DND-41 (cell line): Measurements from ENCODE around the gene ELL.

Experiments
- ATAC-seq: fragments of 200-7000 bp; cut with Tn5 transposase; 3 replicates; pipeline ENCODE4 v1.9.1; 2021; ENCODE audit warnings: low read depth; ENCODE audit not compliant: insufficient read depth
- DNase-seq: peaks from one replicate; pipeline ENCODE4 v3.0.0-alpha.2; 2020
- H2AFZ ChIP-seq: 2 replicates; pipeline ENCODE4 v1.6.0; 2012; ENCODE audit warnings: low read depth, low read length
- H3K27ac ChIP-seq: 2 replicates; pipeline ENCODE4 v1.5.1; 2012; ENCODE audit warnings: low read length, inconsistent platforms
- H3K27me3 ChIP-seq: fragments of 200-600 bp; sonication (generic); 2 replicates; pipeline ENCODE4 v1.6.0; 2012; ENCODE audit warnings: low read length, mild to moderate bottlenecking, inconsistent platforms; ENCODE audit not compliant: insufficient read depth, poor library complexity
- H3K36me3 ChIP-seq: 2 replicates; pipeline ENCODE4 v1.5.1; 2012; ENCODE audit warnings: low read length, inconsistent platforms; ENCODE audit not compliant: insufficient read depth
- H3K4me1 ChIP-seq: 2 replicates; pipeline ENCODE4 v1.5.1; 2012; ENCODE audit warnings: mild to moderate bottlenecking, low read length; ENCODE audit not compliant: insufficient read depth
- H3K4me2 ChIP-seq: 2 replicates; pipeline ENCODE4 v1.6.0; 2012; ENCODE audit warnings: mild to moderate bottlenecking, moderate library complexity, low read length, inconsistent platforms; ENCODE audit not compliant: insufficient read depth
- H3K4me3 ChIP-seq, 2 experiments: fragments of 200-600 bp in 1 of 2; shearing (Covaris generic) in 1 of 2; 2 replicates each; pipeline ENCODE4 v1.5.1; 2012 to 2016; ENCODE audit warnings: inconsistent platforms in 2 of 2, low read length in 2 of 2, mild to moderate bottlenecking in 2 of 2, low read depth in 1 of 2, moderate library complexity in 1 of 2
- H3K79me2 ChIP-seq: 2 replicates; pipeline ENCODE4 v1.6.0; 2012; ENCODE audit warnings: low read length, inconsistent platforms; ENCODE audit not compliant: insufficient read depth
- H3K9ac ChIP-seq: 2 replicates; pipeline ENCODE4 v1.6.0; 2012; ENCODE audit warnings: low read depth, mild to moderate bottlenecking, inconsistent platforms, low read length, moderate library complexity
- H3K9me3 ChIP-seq: 2 replicates; pipeline ENCODE4 v1.5.1; 2012; ENCODE audit warnings: low read length, moderate library complexity, mild to moderate bottlenecking, inconsistent platforms; ENCODE audit not compliant: insufficient read depth, severe bottlenecking
- H4K20me1 ChIP-seq: 2 replicates; pipeline ENCODE4 v1.6.0; 2012; ENCODE audit warnings: low read length; ENCODE audit not compliant: insufficient read depth
- EZH2 ChIP-seq: IDR thresholded peaks from 3 replicates; pipeline ENCODE4 v1.6.1; 2012; ENCODE audit warnings: borderline replicate concordance, low read depth, mild to moderate bottlenecking, moderate library complexity, low read length, inconsistent platforms; ENCODE audit not compliant: severe bottlenecking
- TF ChIP-seq, protein P1 (sequence below): IDR thresholded peaks from 2 replicates; pipeline ENCODE4 v1.5.1; 2012; ENCODE audit warnings: borderline replicate concordance, low read length, moderate library complexity, mild to moderate bottlenecking; ENCODE audit not compliant: poor library complexity, severe bottlenecking; ENCODE audit errors: extremely low read depth

The ELL gene

GRCh38 chr19:18488838-18489626, 32.8 kb downstream of the ELL start:
- Histone ChIP-seq H3K27ac (no peak overlapping the region), H3K4me3 (no peak overlapping the region), H3K27me3 (no peaks in the 10 kb centered on the region), H3K79me2 (peaks cover 90% of the 10 kb centered on the region), H3K36me3 (no peaks in the 10 kb centered on the region), H3K9ac (no peak overlapping the region), H3K9me3 (no peaks in the 10 kb centered on the region), H4K20me1 (peaks cover 92% of the 10 kb centered on the region), H2AFZ (no peak overlapping the region), H3K4me1 (no peaks in the 10 kb centered on the region), H3K4me2 (no peak overlapping the region)
- ATAC-seq, result no peak
- TF ChIP-seq, protein P1, sequence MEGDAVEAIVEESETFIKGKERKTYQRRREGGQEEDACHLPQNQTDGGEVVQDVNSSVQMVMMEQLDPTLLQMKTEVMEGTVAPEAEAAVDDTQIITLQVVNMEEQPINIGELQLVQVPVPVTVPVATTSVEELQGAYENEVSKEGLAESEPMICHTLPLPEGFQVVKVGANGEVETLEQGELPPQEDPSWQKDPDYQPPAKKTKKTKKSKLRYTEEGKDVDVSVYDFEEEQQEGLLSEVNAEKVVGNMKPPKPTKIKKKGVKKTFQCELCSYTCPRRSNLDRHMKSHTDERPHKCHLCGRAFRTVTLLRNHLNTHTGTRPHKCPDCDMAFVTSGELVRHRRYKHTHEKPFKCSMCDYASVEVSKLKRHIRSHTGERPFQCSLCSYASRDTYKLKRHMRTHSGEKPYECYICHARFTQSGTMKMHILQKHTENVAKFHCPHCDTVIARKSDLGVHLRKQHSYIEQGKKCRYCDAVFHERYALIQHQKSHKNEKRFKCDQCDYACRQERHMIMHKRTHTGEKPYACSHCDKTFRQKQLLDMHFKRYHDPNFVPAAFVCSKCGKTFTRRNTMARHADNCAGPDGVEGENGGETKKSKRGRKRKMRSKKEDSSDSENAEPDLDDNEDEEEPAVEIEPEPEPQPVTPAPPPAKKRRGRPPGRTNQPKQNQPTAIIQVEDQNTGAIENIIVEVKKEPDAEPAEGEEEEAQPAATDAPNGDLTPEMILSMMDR, result peak; percentile 39
- TF ChIP-seq EZH2, result no peak
- DNase-seq, result no peak

DNA sequence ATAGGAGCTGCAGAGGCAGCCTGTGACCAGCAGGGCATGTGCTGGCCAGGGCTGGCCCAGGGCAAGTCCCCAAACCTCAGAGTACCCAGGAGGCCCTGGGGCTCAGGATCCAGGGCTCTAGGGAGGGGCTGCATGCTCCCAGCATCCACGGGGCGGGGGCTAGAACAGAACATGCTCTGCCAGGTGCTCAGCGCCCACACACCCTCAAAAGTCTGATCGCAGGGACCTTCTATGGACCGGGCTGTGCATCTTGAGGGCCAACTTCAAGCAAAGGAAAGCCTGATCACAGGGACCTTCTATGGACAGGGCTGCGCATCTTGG, 33.5 kb downstream of the ELL start:
- Histone ChIP-seq H3K4me1 (no peaks in the 10 kb centered on the region), H3K4me2 (no peak overlapping the region), H4K20me1 (peaks cover 92% of the 10 kb centered on the region), H3K4me3 (no peak overlapping the region), H3K27ac (no peak overlapping the region), H3K27me3 (no peaks in the 10 kb centered on the region), H2AFZ (no peak overlapping the region), H3K36me3 (no peaks in the 10 kb centered on the region), H3K9me3 (no peaks in the 10 kb centered on the region), H3K9ac (no peak overlapping the region), H3K79me2 (peaks cover 90% of the 10 kb centered on the region)
- DNase-seq (no peak), ATAC-seq (peak; percentile 58; the same call in 1 of the 3 replicates)
- TF ChIP-seq, protein P1, result no peak
- no peak for TF ChIP-seq EZH2

- H2AFZ ChIP-seq, result no peak overlapping the region
- ATAC-seq (no peak), DNase-seq (no peak)
- no peak overlapping the region for H3K9ac ChIP-seq
- no peak overlapping the region for H3K27ac ChIP-seq
- peaks cover 90% of the 10 kb centered on the region for H3K79me2 ChIP-seq
- TF ChIP-seq, protein P1, result no peak
- TF ChIP-seq EZH2, result no peak
- peaks cover 92% of the 10 kb centered on the region for H4K20me1 ChIP-seq
- no peak overlapping the region for H3K4me2 ChIP-seq
- no peak overlapping the region for H3K4me3 ChIP-seq
- no peaks in the 10 kb centered on the region for H3K36me3 ChIP-seq
- H3K27me3 ChIP-seq, result no peaks in the 10 kb centered on the region
- H3K9me3 ChIP-seq, result no peaks in the 10 kb centered on the region
- no peaks in the 10 kb centered on the region for H3K4me1 ChIP-seq
Observed at GRCh38 chr19:18487576-18488402, 34.1 kb downstream of the ELL start.
